H1 (cell line): ENCODE measurements around the gene ZXDC. TPM values are rescaled to one million over a fixed set of nuclear protein-coding genes. Genes with fewer than 3 reads are reported as not detected.

Experiments
- CTCF ChIA-PET: fragments of 300-600 bp; sonication (Branson Sonifier 250); formaldehyde crosslinking; loops from one replicate; lab custom pipeline; 2021; ENCODE audit not compliant: partially characterized antibody; lab: Charles Lee
- POLR2A ChIA-PET: fragments of 300-600 bp; sonication (Branson Sonifier 250); formaldehyde crosslinking; loops from one replicate; lab custom pipeline; 2021; ENCODE audit warnings: inconsistent platforms; ENCODE audit not compliant: partially characterized antibody; lab: Charles Lee
- DNase-seq, 2 experiments: peaks; one replicate each; pipeline versions ENCODE4 v3.0.0 to v3.0.0-alpha.2; 2010 to 2022; ENCODE audit warnings: low spot score in 2 of 2, low read depth in 1 of 2, mixed read lengths in 1 of 2
- FAIRE-seq: peaks from 2 replicates; lab custom pipeline; 2011; peaks lifted over from hg19 to GRCh38; lab: Jason Lieb, UNC
- H2AFZ ChIP-seq: 2 replicates; pipeline ENCODE4 v1.8.1; 2012; ENCODE audit warnings: low read length, inconsistent platforms
- H2AK5ac ChIP-seq: 2 replicates; pipeline ENCODE4 v1.6.1; 2013; ENCODE audit warnings: low read depth, low read length
- H2BK120ac ChIP-seq: replicated peaks from 2 replicates; pipeline ENCODE3; 2013; ENCODE audit warnings: low read depth, low read length, inconsistent platforms
- H2BK12ac ChIP-seq: 2 replicates; pipeline ENCODE4 v1.6.1; 2013; ENCODE audit warnings: low read depth, low read length
- H2BK15ac ChIP-seq: 2 replicates; pipeline ENCODE4 v1.6.1; 2013; ENCODE audit warnings: low read length
- H2BK20ac ChIP-seq: 2 replicates; pipeline ENCODE4 v1.6.1; 2013; ENCODE audit warnings: low read length
- H2BK5ac ChIP-seq: 2 replicates; pipeline ENCODE4 v1.6.1; 2013; ENCODE audit warnings: low read depth, low read length
- H3K14ac ChIP-seq: 2 replicates; pipeline ENCODE4 v1.6.1; 2013; ENCODE audit warnings: inconsistent platforms; ENCODE audit not compliant: insufficient read length
- H3K18ac ChIP-seq: 2 replicates; pipeline ENCODE4 v1.6.1; 2013; ENCODE audit warnings: low read length; ENCODE audit errors: extremely low read depth
- H3K23ac ChIP-seq: 2 replicates; pipeline ENCODE4 v1.6.1; 2013; ENCODE audit warnings: inconsistent platforms; ENCODE audit not compliant: insufficient read length
- H3K23me2 ChIP-seq: 2 replicates; pipeline ENCODE4 v1.6.1; 2013; ENCODE audit warnings: low read depth, low read length
- H3K27ac ChIP-seq: 2 replicates; pipeline ENCODE4 v1.6.1; 2011; ENCODE audit warnings: low read depth, low read length, inconsistent platforms
- H3K27me3 ChIP-seq, 4 experiments: replicated peaks in 1 of 4; 1 replicate in 1 of 4; 2 replicates in 3 of 4; pipeline versions ENCODE4 v1.6.1 to v1.8.1; 2011 to 2013; ENCODE audit warnings: low read length in 3 of 4, mild to moderate bottlenecking in 3 of 4, inconsistent platforms in 2 of 4, mixed read lengths in 2 of 4, moderate library complexity in 1 of 4; ENCODE audit not compliant: control insufficient read depth in 3 of 4, insufficient read depth in 3 of 4; ENCODE audit errors: extremely low read depth in 1 of 4
- H3K36me3 ChIP-seq, 4 experiments: 2 replicates each; pipeline versions ENCODE4 v1.6.1 to v1.8.1; 2011 to 2013; ENCODE audit warnings: mild to moderate bottlenecking in 4 of 4, low read length in 3 of 4, moderate library complexity in 2 of 4, control low read depth in 1 of 4, inconsistent platforms in 1 of 4; ENCODE audit not compliant: insufficient read depth in 4 of 4, control insufficient read depth in 2 of 4
- H3K4ac ChIP-seq: replicated peaks from 2 replicates; pipeline ENCODE3; 2013; ENCODE audit warnings: low read length, low read depth, mixed read lengths, inconsistent platforms; ENCODE audit not compliant: insufficient read length
- H3K4me1 ChIP-seq, 4 experiments: replicated peaks in 1 of 4; 1 replicate in 1 of 4; 2 replicates in 3 of 4; pipeline versions ENCODE4 v1.6.1 to v1.8.1; 2011 to 2013; ENCODE audit warnings: low read length in 3 of 4, inconsistent platforms in 2 of 4, mixed read lengths in 1 of 4; ENCODE audit not compliant: insufficient read depth in 4 of 4, control insufficient read depth in 3 of 4
- H3K4me2 ChIP-seq, 2 experiments: 2 replicates each; pipeline versions ENCODE4 v1.6.1 to v1.8.1; 2011 to 2013; ENCODE audit warnings: low read depth in 2 of 2, low read length in 2 of 2, control low read depth in 1 of 2, inconsistent platforms in 1 of 2, mild to moderate bottlenecking in 1 of 2; ENCODE audit not compliant: insufficient read depth in 1 of 2
- H3K4me3 ChIP-seq, 4 experiments: fragments of 200-600, 300-600 bp in 1 of 4; sonication (generic), shearing (Covaris generic), sonication (Bioruptor Twin) in 1 of 4; 2 replicates each; pipeline versions ENCODE4 v1.5.1 to v1.8.1; 2011 to 2016; ENCODE audit warnings: low read length in 4 of 4, low read depth in 3 of 4, control low read depth in 2 of 4, inconsistent platforms in 2 of 4, mild to moderate bottlenecking in 2 of 4, mixed read lengths in 1 of 4, moderate library complexity in 1 of 4; ENCODE audit not compliant: insufficient read depth in 2 of 4; ENCODE audit errors: extremely low read depth in 1 of 4
- H3K56ac ChIP-seq: replicated peaks from 2 replicates; pipeline ENCODE3; 2013; ENCODE audit warnings: low read depth, mild to moderate bottlenecking, mixed read lengths, low read length, inconsistent platforms; ENCODE audit not compliant: insufficient read length
- H3K79me1 ChIP-seq: 2 replicates; pipeline ENCODE4 v1.6.1; 2013; ENCODE audit warnings: low read depth, low read length, control low read depth
- H3K79me2 ChIP-seq, 2 experiments: 2 replicates each; pipeline versions ENCODE4 v1.6.1 to v1.8.1; 2012 to 2013; ENCODE audit warnings: low read length in 2 of 2, mild to moderate bottlenecking in 2 of 2, inconsistent platforms in 1 of 2; ENCODE audit not compliant: insufficient read depth in 2 of 2, control insufficient read depth in 1 of 2
- H3K9ac ChIP-seq, 4 experiments: replicated peaks in 1 of 4; 1 replicate in 1 of 4; 2 replicates in 3 of 4; pipeline versions ENCODE4 v1.6.1 to v1.8.1; 2011 to 2013; ENCODE audit warnings: low read depth in 3 of 4, low read length in 3 of 4, control low read depth in 2 of 4, mild to moderate bottlenecking in 2 of 4, moderate library complexity in 2 of 4, inconsistent platforms in 1 of 4; ENCODE audit errors: extremely low read depth in 1 of 4
- H3K9me3 ChIP-seq, 2 experiments: 2 replicates each; pipeline versions ENCODE4 v1.6.1 to v1.8.1; 2012 to 2013; ENCODE audit warnings: mild to moderate bottlenecking in 2 of 2, moderate library complexity in 2 of 2, control low read depth in 1 of 2, inconsistent platforms in 1 of 2, low read depth in 1 of 2, low read length in 1 of 2, mixed read lengths in 1 of 2; ENCODE audit not compliant: insufficient read depth in 2 of 2
- H4K20me1 ChIP-seq, 2 experiments: replicated peaks in 1 of 2; 2 replicates each; pipeline versions ENCODE3 to v1.8.1; 2011 to 2013; ENCODE audit warnings: inconsistent platforms in 2 of 2, low read length in 2 of 2, mild to moderate bottlenecking in 1 of 2; ENCODE audit not compliant: insufficient read depth in 2 of 2, control insufficient read depth in 1 of 2
- H4K5ac ChIP-seq: 2 replicates; pipeline ENCODE4 v1.6.1; 2013; ENCODE audit warnings: low read length, low read depth, mixed read lengths, inconsistent platforms; ENCODE audit not compliant: insufficient read length
- H4K8ac ChIP-seq: 2 replicates; pipeline ENCODE4 v1.8.0; 2013; ENCODE audit warnings: mild to moderate bottlenecking, moderate library complexity, low read length, inconsistent platforms; ENCODE audit not compliant: insufficient read depth; ENCODE audit errors: extremely low read depth
- H4K91ac ChIP-seq: replicated peaks from 2 replicates; pipeline ENCODE3; 2013; ENCODE audit warnings: low read length, mixed read lengths, inconsistent platforms; ENCODE audit not compliant: insufficient read length
- EZH2 ChIP-seq: fragments of 200-600 bp; sonication (generic); IDR thresholded peaks from 2 replicates; pipeline ENCODE4 v1.7.1; 2012; ENCODE audit warnings: low read depth, mild to moderate bottlenecking, moderate library complexity, low read length, inconsistent platforms; ENCODE audit not compliant: severe bottlenecking
- JUN ChIP-seq: IDR thresholded peaks from 2 replicates; pipeline ENCODE4 v1.6.1; 2011; ENCODE audit warnings: low read depth, mild to moderate bottlenecking, improper control_type of control experiment, low read length
- JUND ChIP-seq: IDR thresholded peaks from 2 replicates; pipeline ENCODE4 v1.6.1; 2011; ENCODE audit warnings: mild to moderate bottlenecking, improper control_type of control experiment, low read length
- WGBS, 2 experiments: shearing (Covaris generic) in 1 of 2; methylation state at CpG; one replicate each; pipeline versions ENCODE4 v1.1.6 to v1.1.7; 2013 to 2015; ENCODE audit warnings: low lambda C conversion rate in 2 of 2, mixed read lengths in 2 of 2, inconsistent platforms in 1 of 2, low coverage in 1 of 2, missing lambda C conversion rate in 1 of 2; ENCODE audit not compliant: insufficient replicate concordance in 2 of 2, insufficient coverage in 1 of 2, insufficient read length in 1 of 2; ENCODE audit errors: extremely low coverage in 1 of 2, missing lambda C conversion rate in 1 of 2; 5-methylcytosine and 5-hydroxymethylcytosine counted together
- polyA plus RNA-seq, 7 experiments: library from polyadenylated mRNA; depleted of rRNA in 3 of 7; stranded (reverse) in 5 of 7; unstranded in 2 of 7; fragments of >200 nt in 5 of 7; fragments of 200-250 nt in 2 of 7; gene quantifications; 1 replicate in 5 of 7; 2 replicates in 1 of 7; 4 replicates in 1 of 7; pipeline versions ENCODE4 v1.2.1 to v1.2.3, GENCODE V29; 2011 to 2013; ENCODE audit warnings: missing spikeins in 2 of 7, mixed read lengths in 2 of 7
- total RNA-seq: library from RNA; stranded (reverse); fragmentation: NEBNext Ultra II Directional; extraction: Animal tissue kit (Norgen Biotek cat#: 25700); gene quantifications from 2 replicates; pipeline ENCODE4 v1.2.1, GENCODE V29; 2021

ZXDC gene
- total and polyA plus RNA-seq, 2 of the 8 experiments (the other 6 are each of a cell fraction or from before 2014, with no cell fraction given): 12.7 to 24.3 TPM

DNA sequence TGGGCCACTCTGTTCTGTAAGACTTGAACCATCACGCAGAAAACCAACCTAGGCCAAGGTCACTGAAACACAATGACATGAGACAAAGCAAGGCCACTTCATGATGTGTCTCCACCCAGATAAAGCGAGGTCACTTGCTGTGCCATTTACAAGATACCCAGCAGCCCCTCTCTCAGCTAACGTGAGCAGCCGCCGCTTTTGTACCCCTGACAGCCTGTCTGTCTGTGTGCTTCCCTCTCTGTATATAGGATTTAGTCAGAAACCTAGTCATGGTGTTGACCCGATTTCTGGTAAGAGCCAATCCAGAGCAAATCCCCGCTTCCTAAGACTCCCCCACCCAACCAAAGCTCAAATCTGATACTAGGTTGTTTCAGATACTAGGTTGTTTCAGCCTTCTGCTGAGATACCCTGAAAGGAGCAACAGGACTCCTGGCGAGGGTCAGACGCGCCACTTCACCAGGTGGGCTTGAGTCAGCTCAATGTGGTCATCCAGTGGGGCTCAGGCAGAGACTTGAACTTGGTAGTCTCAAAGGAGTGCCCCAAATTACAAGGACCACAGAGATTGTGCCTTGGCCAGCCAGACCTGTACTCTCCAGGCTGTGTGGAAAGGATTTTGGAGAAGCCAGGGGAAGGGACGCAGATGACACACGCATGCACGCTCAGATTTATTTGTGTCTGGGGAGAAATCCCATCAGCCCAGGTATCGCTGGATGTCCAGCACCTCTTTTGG is 3.1 kb upstream of the ZXDC start:
- peak overlapping the region; percentile 61; the same call in 1 of the 2 replicates for H2AK5ac ChIP-seq
- H3K4me3 ChIP-seq: no peak overlapping the region
- H2AFZ ChIP-seq: no peak overlapping the region
- peaks cover 15% of the 10 kb centered on the region for H3K23me2 ChIP-seq
- CTCF ChIA-PET: interaction anchor here (1.0 to 1.6 kb wide), 2 partner anchors 9 to 11 kb away, joined by 4 to 7 read pairs; no protein-coding TSS in a partner anchor
- POLR2A ChIA-PET: no interaction called here
- no peak overlapping the region for H2BK120ac ChIP-seq
- H3K27me3 ChIP-seq: no peaks in the 10 kb centered on the region
- TF ChIP-seq JUND: no peak
- no peak for TF ChIP-seq EZH2
- no peak for TF ChIP-seq JUN
- H3K14ac ChIP-seq: no peak overlapping the region
- 90% methylated on average over 14 of the region's 14 CpGs; no CpG with 5 or more reads in 1 of the 2 experiments for WGBS, 2 experiments
- H3K56ac ChIP-seq: no peak overlapping the region
- no peak overlapping the region for H3K27ac ChIP-seq
- H4K5ac ChIP-seq: no peak overlapping the region
- no peaks in the 10 kb centered on the region for H3K9me3 ChIP-seq
- H3K4me2 ChIP-seq: no peak overlapping the region
- H3K79me1 ChIP-seq: peaks cover 5% of the 10 kb centered on the region
- no peak overlapping the region for H3K4ac ChIP-seq
- no peak overlapping the region for H3K23ac ChIP-seq
- H2BK15ac ChIP-seq: 0 out of 2 replicates have a peak overlapping the region, but pooled peaks have one; percentile 61
- peaks cover 0 to 8% of the 10 kb centered on the region in 2 experiments; a peak in 2 of 4 replicates for H3K79me2 ChIP-seq
- no peak overlapping the region for H3K18ac ChIP-seq
- H3K36me3 ChIP-seq: no peaks in the 10 kb centered on the region
- H2BK5ac ChIP-seq: no peak overlapping the region
- H4K8ac ChIP-seq: no peak overlapping the region
- H3K4me1 ChIP-seq: peaks cover 1 to 17% (median 8%) of the 10 kb centered on the region in 4 experiments
- H2BK12ac ChIP-seq: no peak overlapping the region
- H4K91ac ChIP-seq: no peak overlapping the region
- peaks cover 6 to 9% of the 10 kb centered on the region in 2 experiments for H4K20me1 ChIP-seq
- no peak overlapping the region for H3K9ac ChIP-seq
- DNase-seq (no peak), FAIRE-seq (no peak)
- H2BK20ac ChIP-seq: 0 out of 2 replicates have a peak overlapping the region, but pooled peaks have one; percentile 3
